HCT116 (cell line): ENCODE measurements around the gene KRTAP5-9. TPM values are rescaled to one million over a fixed set of nuclear protein-coding genes. Genes with fewer than 3 reads are reported as not detected.
"Not testable (repeated sequence)": the region's sequence is repeated elsewhere in the genome, so short reads cannot be mapped to it uniquely, and the experiment has no call there.

Experiments
- ATAC-seq: fragments of 200-7000 bp; cut with Tn5 transposase; 2 replicates; pipeline ENCODE4 v1.9.1; 2020; ENCODE audit warnings: mild to moderate bottlenecking, moderate library complexity
- BruUV-seq: library from RNA; stranded (reverse); fragments of 400-500 nt; replicated peaks from 2 replicates; lab custom pipeline; 2021; lab: Mats Ljungman, UMichigan
- CTCF ChIA-PET: fragments of 300-600 bp; sonication (Branson Sonifier 250); formaldehyde crosslinking; loops from one replicate; lab custom pipeline; 2021; ENCODE audit warnings: antibody characterized with exemption; lab: Charles Lee
- POLR2A ChIA-PET: fragments of 300-600, 350-600 bp; sonication (Branson Sonifier 250); formaldehyde crosslinking; loops from one replicate; lab custom pipeline; 2021; ENCODE audit warnings: antibody characterized with exemption; lab: Charles Lee
- RAD21 ChIA-PET, 2 experiments: fragments of 300-600 bp; sonication (Branson Sonifier 250); formaldehyde crosslinking; loops; one replicate each; lab custom pipeline; 2023; ENCODE audit warnings: low total read pairs in 2 of 2; ENCODE audit not compliant: uncharacterized antibody in 2 of 2, unreplicated experiment in 2 of 2, low non-redundant PET in 1 of 2; lab: Charles Lee
- DNase-seq: peaks from one replicate; pipeline ENCODE4 v3.0.0-alpha.2; 2010; ENCODE audit warnings: low read depth, low spot score
- H2AFZ ChIP-seq: fragments of 200-600 bp; shearing (Covaris generic), sonication (generic); 2 replicates; pipeline ENCODE4 v1.6.1; 2017; ENCODE audit warnings: low read depth, mixed run types, mixed read lengths, antibody characterized with exemption, low read length; ENCODE audit not compliant: poor library complexity, severe bottlenecking
- H3K27ac ChIP-seq: 2 replicates; pipeline ENCODE4 v1.5.1; 2012; ENCODE audit warnings: low read depth, low read length
- H3K27me3 ChIP-seq: fragments of 200-600 bp; sonication (generic); 2 replicates; pipeline ENCODE4 v1.6.1; 2016; ENCODE audit warnings: mixed run types, low read length, mixed read lengths; ENCODE audit not compliant: insufficient read depth
- H3K36me3 ChIP-seq, 2 experiments: fragments of 200-500 bp in 1 of 2; fragments of 200-600 bp in 1 of 2; sonication (Bioruptor generic) in 1 of 2; sonication (generic) in 1 of 2; 2 replicates each; pipeline versions ENCODE4 v1.5.1 to v1.6.1; 2014 to 2016; ENCODE audit warnings: low read length in 2 of 2, inconsistent platforms in 1 of 2, mixed read lengths in 1 of 2, mixed run types in 1 of 2; ENCODE audit not compliant: insufficient read depth in 2 of 2, control insufficient read depth in 1 of 2
- H3K4me1 ChIP-seq, 2 experiments: fragments of 200-600 bp in 1 of 2; sonication (generic) in 1 of 2; 2 replicates each; pipeline versions ENCODE4 v1.5.1 to v1.6.1; 2012 to 2017; ENCODE audit warnings: low read length in 2 of 2, inconsistent platforms in 1 of 2, mild to moderate bottlenecking in 1 of 2, mixed read lengths in 1 of 2, mixed run types in 1 of 2, moderate library complexity in 1 of 2; ENCODE audit not compliant: insufficient read depth in 2 of 2, control insufficient read depth in 1 of 2
- H3K4me2 ChIP-seq: fragments of 200-600 bp; sonication (generic); 2 replicates; pipeline ENCODE4 v1.6.1; 2017; ENCODE audit warnings: mixed run types, low read length, mixed read lengths
- H3K4me3 ChIP-seq, 2 experiments: fragments of 200-600 bp in 1 of 2; sonication (generic) in 1 of 2; replicated peaks in 1 of 2; 2 replicates each; pipeline ENCODE4 v1.5.1; 2011 to 2016; ENCODE audit warnings: low read length in 2 of 2, control low read depth in 1 of 2, low read depth in 1 of 2, mild to moderate bottlenecking in 1 of 2, mixed read lengths in 1 of 2, mixed run types in 1 of 2
- H3K79me2 ChIP-seq: fragments of 200-600 bp; sonication (generic); 2 replicates; pipeline ENCODE4 v1.6.1; 2017; ENCODE audit warnings: mild to moderate bottlenecking, mixed run types, low read length, moderate library complexity, mixed read lengths; ENCODE audit not compliant: insufficient read depth
- H3K9ac ChIP-seq: fragments of 200-600 bp; sonication (generic); 2 replicates; pipeline ENCODE4 v1.6.1; 2016; ENCODE audit warnings: low read length, mixed read lengths
- H3K9me2 ChIP-seq: fragments of 200-600 bp; sonication (generic), shearing (Covaris generic); 2 replicates; pipeline ENCODE4 v1.6.1; 2017; ENCODE audit warnings: mixed run types, mild to moderate bottlenecking, moderate library complexity; ENCODE audit not compliant: insufficient read depth
- H3K9me3 ChIP-seq, 2 experiments: fragments of 200-500 bp in 1 of 2; fragments of 200-600 bp in 1 of 2; sonication (Bioruptor generic) in 1 of 2; sonication (generic) in 1 of 2; 2 replicates each; pipeline ENCODE4 v1.6.1; 2014 to 2017; ENCODE audit warnings: low read length in 2 of 2, mixed read lengths in 2 of 2, inconsistent platforms in 1 of 2, low read depth in 1 of 2, mild to moderate bottlenecking in 1 of 2, mixed run types in 1 of 2, moderate library complexity in 1 of 2; ENCODE audit not compliant: control insufficient read depth in 1 of 2, insufficient read depth in 1 of 2
- H4K20me1 ChIP-seq: fragments of 200-600 bp; sonication (generic), shearing (Covaris generic); 2 replicates; pipeline ENCODE4 v1.6.1; 2017; ENCODE audit warnings: mixed run types, mild to moderate bottlenecking, moderate library complexity; ENCODE audit not compliant: insufficient read depth
- CBX3 ChIP-seq: IDR thresholded peaks from 2 replicates; pipeline ENCODE4 v1.6.1; 2012; ENCODE audit warnings: low read depth
- CEBPB ChIP-seq: IDR thresholded peaks from 2 replicates; pipeline ENCODE4 v1.6.1; 2012; ENCODE audit warnings: low read depth
- FOSL1 ChIP-seq: IDR thresholded peaks from 2 replicates; pipeline ENCODE4 v1.6.1; 2012; ENCODE audit warnings: low read depth
- POLR2A ChIP-seq: IDR thresholded peaks from 2 replicates; pipeline ENCODE4 v1.7.0; 2011; ENCODE audit warnings: borderline replicate concordance; ENCODE audit not compliant: insufficient read depth, insufficient read length; ENCODE audit errors: extremely low read depth
- POLR2AphosphoS5 ChIP-seq: IDR thresholded peaks from 2 replicates; pipeline ENCODE4 v1.6.1; 2011; ENCODE audit warnings: mild to moderate bottlenecking, low read depth, low read length, moderate library complexity
- RAD21 ChIP-seq: IDR thresholded peaks from 2 replicates; pipeline ENCODE4 v1.6.1; 2012; ENCODE audit warnings: low read depth, mild to moderate bottlenecking
- SP1 ChIP-seq: IDR thresholded peaks from 2 replicates; pipeline ENCODE4 v1.6.1; 2012; ENCODE audit warnings: low read depth
- TCF7L2 ChIP-seq: IDR thresholded peaks from 2 replicates; pipeline ENCODE4 v1.7.0; 2011; ENCODE audit warnings: borderline replicate concordance, inconsistent platforms; ENCODE audit not compliant: insufficient read depth, insufficient read length; ENCODE audit errors: extremely low read depth
- intact Hi-C: fragments of 100-400 bp; cut with micrococcal nuclease; formaldehyde crosslinking; loops from 2 replicates; pipeline ENCODE4 v1.10.0; 2022
- total RNA-seq: library from RNA; stranded (reverse); gene quantifications from one replicate; pipeline ENCODE4 v1.2.1, GENCODE V29; 2021; ENCODE audit not compliant: unreplicated experiment
- TF ChIP-seq, protein P1 (sequence below): IDR thresholded peaks from 2 replicates; pipeline ENCODE4 v1.6.1; 2012; ENCODE audit warnings: low read depth
- TF ChIP-seq, protein P2 (sequence below): IDR thresholded peaks from 2 replicates; pipeline ENCODE4 v1.6.1; 2012
- TF ChIP-seq, protein P3 (sequence below), 3 experiments: fragments of 200-600 bp in 1 of 3; sonication (generic) in 1 of 3; IDR thresholded peaks in 2 of 3; conservative IDR thresholded peaks in 1 of 3; 2 replicates each; pipeline ENCODE4 v1.5.1; 2012 to 2017; ENCODE audit warnings: low read depth in 2 of 3, low read length in 2 of 3, antibody characterized with exemption in 1 of 3, borderline replicate concordance in 1 of 3, control low read depth in 1 of 3, mild to moderate bottlenecking in 1 of 3, mixed read lengths in 1 of 3, mixed run types in 1 of 3, moderate library complexity in 1 of 3; ENCODE audit not compliant: insufficient read depth in 1 of 3

KRTAP5-9 gene
- total RNA-seq, 1 experiment from 2014 or later: 0.27 TPM

DNA sequence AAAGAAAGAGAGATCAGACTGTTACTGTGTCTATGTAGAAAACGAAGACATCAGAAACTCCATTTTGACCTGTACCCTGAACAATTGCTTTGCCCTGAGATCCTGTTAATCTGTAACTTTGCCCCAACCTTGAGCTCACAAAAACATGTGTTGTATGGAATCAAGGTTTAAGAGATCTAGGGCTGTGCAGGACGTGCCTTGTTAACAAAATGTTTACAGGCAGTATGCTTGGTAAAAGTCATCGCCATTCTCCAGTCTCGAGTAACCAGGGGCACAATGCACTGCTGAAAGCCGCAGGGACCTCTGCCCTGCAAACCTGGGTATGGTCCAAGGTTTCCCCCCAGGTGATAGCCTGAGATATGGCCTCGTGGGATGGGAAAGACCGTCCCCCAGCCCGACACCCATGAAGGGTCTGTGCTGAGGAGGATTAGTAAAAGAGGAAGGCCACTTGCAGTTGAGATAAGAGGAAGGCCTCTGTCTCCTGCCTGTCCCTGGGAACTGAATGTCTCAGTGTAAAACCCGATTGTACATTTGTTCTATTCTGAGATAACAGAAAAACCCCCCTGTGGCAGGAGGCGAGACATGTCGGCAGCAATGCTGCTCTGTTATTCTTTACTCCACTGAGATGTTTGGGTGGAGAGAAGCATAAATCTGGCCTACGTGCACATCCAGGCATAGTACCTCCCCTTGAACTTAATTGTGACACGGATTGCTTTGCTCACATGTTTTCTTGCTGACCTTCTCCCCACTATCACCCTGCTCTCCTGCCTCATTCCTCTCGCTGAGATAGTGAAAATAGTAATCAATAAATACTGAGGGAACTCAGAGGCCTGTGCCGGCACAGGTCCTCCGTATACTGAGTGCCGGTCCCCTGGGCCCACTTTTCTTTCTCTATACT, 13.3 kb upstream of the KRTAP5-9 start:
- H2AFZ ChIP-seq, H4K20me1 ChIP-seq, DNase-seq, POLR2A ChIA-PET, H3K4me1 ChIP-seq, CTCF ChIA-PET, BruUV-seq, H3K36me3 ChIP-seq, H3K79me2 ChIP-seq, H3K9me3 ChIP-seq, H3K9me2 ChIP-seq, ATAC-seq, H3K4me3 ChIP-seq, intact Hi-C loops, H3K9ac ChIP-seq, RAD21 ChIA-PET, H3K4me2 ChIP-seq, H3K27ac ChIP-seq, H3K27me3 ChIP-seq: not testable (repeated sequence)

DNA sequence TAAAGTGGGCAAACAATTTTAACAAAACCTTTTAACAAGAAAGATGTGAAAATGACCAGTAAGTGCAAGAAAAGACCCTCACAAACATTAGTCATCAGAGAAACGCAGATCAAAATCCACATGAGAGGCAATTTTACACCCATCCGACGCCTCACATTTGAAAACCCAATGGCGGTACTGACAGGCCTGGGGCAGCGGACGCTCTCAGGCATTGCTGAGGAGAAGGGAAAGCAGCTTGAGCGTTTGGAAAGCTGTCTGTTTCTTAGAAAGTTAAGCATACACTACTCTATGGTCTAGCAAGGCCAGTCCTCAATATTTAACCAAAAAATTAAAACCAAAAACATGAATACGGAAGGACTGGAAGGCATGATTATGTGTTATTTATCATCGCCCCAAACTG, 12.4 kb upstream of the KRTAP5-9 start:
- no peak for DNase-seq
- BruUV-seq: no TSS peak
- no peak overlapping the region for H3K4me2 ChIP-seq
- TF ChIP-seq CBX3 (no peak), CEBPB (no peak), FOSL1 (no peak), SP1 (no peak), POLR2A (no peak), RAD21 (no peak), POLR2AphosphoS5 (no peak), TCF7L2 (no peak)
- TF ChIP-seq, protein P1, sequence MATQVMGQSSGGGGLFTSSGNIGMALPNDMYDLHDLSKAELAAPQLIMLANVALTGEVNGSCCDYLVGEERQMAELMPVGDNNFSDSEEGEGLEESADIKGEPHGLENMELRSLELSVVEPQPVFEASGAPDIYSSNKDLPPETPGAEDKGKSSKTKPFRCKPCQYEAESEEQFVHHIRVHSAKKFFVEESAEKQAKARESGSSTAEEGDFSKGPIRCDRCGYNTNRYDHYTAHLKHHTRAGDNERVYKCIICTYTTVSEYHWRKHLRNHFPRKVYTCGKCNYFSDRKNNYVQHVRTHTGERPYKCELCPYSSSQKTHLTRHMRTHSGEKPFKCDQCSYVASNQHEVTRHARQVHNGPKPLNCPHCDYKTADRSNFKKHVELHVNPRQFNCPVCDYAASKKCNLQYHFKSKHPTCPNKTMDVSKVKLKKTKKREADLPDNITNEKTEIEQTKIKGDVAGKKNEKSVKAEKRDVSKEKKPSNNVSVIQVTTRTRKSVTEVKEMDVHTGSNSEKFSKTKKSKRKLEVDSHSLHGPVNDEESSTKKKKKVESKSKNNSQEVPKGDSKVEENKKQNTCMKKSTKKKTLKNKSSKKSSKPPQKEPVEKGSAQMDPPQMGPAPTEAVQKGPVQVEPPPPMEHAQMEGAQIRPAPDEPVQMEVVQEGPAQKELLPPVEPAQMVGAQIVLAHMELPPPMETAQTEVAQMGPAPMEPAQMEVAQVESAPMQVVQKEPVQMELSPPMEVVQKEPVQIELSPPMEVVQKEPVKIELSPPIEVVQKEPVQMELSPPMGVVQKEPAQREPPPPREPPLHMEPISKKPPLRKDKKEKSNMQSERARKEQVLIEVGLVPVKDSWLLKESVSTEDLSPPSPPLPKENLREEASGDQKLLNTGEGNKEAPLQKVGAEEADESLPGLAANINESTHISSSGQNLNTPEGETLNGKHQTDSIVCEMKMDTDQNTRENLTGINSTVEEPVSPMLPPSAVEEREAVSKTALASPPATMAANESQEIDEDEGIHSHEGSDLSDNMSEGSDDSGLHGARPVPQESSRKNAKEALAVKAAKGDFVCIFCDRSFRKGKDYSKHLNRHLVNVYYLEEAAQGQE: no peak
- TF ChIP-seq, protein P2, sequence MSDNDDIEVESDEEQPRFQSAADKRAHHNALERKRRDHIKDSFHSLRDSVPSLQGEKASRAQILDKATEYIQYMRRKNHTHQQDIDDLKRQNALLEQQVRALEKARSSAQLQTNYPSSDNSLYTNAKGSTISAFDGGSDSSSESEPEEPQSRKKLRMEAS: no peak
- TF ChIP-seq, protein P3, sequence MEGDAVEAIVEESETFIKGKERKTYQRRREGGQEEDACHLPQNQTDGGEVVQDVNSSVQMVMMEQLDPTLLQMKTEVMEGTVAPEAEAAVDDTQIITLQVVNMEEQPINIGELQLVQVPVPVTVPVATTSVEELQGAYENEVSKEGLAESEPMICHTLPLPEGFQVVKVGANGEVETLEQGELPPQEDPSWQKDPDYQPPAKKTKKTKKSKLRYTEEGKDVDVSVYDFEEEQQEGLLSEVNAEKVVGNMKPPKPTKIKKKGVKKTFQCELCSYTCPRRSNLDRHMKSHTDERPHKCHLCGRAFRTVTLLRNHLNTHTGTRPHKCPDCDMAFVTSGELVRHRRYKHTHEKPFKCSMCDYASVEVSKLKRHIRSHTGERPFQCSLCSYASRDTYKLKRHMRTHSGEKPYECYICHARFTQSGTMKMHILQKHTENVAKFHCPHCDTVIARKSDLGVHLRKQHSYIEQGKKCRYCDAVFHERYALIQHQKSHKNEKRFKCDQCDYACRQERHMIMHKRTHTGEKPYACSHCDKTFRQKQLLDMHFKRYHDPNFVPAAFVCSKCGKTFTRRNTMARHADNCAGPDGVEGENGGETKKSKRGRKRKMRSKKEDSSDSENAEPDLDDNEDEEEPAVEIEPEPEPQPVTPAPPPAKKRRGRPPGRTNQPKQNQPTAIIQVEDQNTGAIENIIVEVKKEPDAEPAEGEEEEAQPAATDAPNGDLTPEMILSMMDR (IDR thresholded peaks at IDR 0.05 in 2 of 3, conservative IDR thresholded peaks at IDR 0.05 in 1 of 3; ENCODE audit: borderline replicate concordance in 1 of 3, insufficient read depth in 1 of 3, low read depth in 2 of 3, low read length in 2 of 3): no peak

More for the DNA sequence above, 12.4 kb upstream of the KRTAP5-9 start:
- ChIA-PET POLR2A (no interaction called here), RAD21 (no interaction called here), CTCF (no interaction called here)
- Histone ChIP-seq H3K4me1 (no peaks in the 10 kb centered on the region), H3K79me2 (no peaks in the 10 kb centered on the region), H3K27me3 (no peaks in the 10 kb centered on the region), H3K9ac (no peak overlapping the region), H3K9me2 (no peaks in the 10 kb centered on the region), H3K36me3 (no peaks in the 10 kb centered on the region), H3K9me3 (no peaks in the 10 kb centered on the region), H4K20me1 (no peaks in the 10 kb centered on the region), H3K4me3 (no peak overlapping the region), H3K27ac (no peak overlapping the region), H2AFZ (no peak overlapping the region)
- ATAC-seq: no peak
- intact Hi-C loops: no loop called here
